ENCODE data around the gene MS4A1.
"Not testable (repeated sequence)": the region's sequence is repeated elsewhere in the genome, so short reads cannot be mapped to it uniquely, and the experiment has no call there.

DNA sequence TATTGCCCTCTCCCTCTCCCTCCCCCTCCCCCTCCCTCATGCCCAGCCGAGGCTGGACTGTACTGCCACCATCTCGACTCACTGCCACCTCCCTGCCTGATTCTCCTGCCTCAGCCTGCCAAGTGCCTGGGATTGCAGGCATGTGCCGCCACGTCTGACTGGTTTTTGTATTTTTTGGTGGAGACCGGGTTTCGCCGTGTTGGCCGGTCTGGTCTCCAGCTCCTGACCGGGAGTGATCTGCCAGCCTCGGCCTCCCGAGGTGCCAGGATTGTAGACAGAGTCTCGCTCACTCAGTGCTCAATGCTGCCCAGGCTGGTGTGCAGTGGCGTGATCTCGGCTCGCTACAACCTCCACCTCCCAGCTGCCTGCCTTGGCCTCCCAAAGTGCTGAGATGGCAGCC lies 54.0 kb downstream of the MS4A1 start:
- TF ChIP-seq, protein P1, sequence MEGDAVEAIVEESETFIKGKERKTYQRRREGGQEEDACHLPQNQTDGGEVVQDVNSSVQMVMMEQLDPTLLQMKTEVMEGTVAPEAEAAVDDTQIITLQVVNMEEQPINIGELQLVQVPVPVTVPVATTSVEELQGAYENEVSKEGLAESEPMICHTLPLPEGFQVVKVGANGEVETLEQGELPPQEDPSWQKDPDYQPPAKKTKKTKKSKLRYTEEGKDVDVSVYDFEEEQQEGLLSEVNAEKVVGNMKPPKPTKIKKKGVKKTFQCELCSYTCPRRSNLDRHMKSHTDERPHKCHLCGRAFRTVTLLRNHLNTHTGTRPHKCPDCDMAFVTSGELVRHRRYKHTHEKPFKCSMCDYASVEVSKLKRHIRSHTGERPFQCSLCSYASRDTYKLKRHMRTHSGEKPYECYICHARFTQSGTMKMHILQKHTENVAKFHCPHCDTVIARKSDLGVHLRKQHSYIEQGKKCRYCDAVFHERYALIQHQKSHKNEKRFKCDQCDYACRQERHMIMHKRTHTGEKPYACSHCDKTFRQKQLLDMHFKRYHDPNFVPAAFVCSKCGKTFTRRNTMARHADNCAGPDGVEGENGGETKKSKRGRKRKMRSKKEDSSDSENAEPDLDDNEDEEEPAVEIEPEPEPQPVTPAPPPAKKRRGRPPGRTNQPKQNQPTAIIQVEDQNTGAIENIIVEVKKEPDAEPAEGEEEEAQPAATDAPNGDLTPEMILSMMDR (IDR thresholded peaks at IDR 0.05) = not testable (repeated sequence)
- not testable (repeated sequence) for TF ChIP-seq POLR2A (IDR thresholded peaks at IDR 0.05)
